ENCODE data around the gene CACNA2D4.

CACNA2D4 gene

DNA sequence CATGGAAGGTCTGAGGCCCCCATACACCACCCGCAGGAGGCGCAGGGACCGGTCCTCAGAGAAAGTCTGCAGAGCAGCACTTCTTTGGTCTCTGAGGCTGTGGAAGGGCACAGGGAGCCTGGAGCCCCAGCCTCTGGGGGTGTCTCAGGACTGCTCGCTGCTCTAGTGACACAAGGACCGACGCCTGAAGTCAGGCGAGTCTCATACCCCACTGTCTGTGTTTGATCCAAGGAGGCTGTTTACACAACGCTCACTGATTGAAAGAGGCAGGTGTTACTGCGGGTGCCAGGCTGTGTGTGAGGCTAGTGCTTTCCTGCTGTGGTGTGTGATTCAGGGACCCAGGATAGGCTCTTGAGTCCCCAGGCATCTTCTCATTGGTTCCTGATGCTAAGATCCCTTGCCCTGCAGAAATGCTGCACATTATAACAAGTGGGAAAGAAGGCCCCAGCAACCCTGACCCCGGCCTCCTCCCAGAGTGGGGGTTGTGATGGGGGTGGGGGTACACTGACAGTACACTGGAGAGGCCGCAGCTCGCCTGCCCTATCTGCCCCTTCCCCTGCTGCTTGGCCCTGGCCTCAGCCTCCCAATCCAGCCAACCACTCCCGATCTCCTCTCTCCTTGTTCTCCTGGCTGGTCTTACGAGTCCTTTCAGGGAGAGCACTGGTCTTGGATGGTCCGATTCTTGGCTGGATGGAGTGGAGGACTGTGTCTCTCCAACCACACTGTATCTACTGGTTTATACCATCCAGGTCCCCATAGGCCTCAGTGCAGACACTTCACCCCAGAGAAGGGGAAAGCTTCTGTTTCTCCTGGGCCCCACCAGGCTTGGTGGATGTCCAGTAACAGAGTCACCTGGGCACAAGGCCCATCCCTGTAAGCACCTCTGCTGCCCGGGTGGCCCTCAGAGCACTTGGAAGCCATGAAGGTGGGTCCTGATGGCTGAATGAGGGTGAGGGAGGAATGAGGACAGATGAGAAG lies 6.6 kb downstream of the CACNA2D4 start:
- TF ChIP-seq, protein P1, sequence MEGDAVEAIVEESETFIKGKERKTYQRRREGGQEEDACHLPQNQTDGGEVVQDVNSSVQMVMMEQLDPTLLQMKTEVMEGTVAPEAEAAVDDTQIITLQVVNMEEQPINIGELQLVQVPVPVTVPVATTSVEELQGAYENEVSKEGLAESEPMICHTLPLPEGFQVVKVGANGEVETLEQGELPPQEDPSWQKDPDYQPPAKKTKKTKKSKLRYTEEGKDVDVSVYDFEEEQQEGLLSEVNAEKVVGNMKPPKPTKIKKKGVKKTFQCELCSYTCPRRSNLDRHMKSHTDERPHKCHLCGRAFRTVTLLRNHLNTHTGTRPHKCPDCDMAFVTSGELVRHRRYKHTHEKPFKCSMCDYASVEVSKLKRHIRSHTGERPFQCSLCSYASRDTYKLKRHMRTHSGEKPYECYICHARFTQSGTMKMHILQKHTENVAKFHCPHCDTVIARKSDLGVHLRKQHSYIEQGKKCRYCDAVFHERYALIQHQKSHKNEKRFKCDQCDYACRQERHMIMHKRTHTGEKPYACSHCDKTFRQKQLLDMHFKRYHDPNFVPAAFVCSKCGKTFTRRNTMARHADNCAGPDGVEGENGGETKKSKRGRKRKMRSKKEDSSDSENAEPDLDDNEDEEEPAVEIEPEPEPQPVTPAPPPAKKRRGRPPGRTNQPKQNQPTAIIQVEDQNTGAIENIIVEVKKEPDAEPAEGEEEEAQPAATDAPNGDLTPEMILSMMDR (IDR thresholded peaks at IDR 0.05; ENCODE audit: control extremely low read depth, extremely low read depth, low read depth, missing control alignments), result no peak
- DNase-seq (ENCODE audit: extremely low spot score), result peak; percentile 11
- ChIA-PET POLR2A (no interaction called here), CTCF (interaction anchor here (1.5 kb wide), 1 partner anchor 16 kb away, joined by 3 read pairs; no protein-coding TSS in a partner anchor)

GRCh38 chr12:1910468-1910867 lies 8.0 kb downstream of the CACNA2D4 start:
- POLR2A ChIA-PET, result no interaction called here
- TF ChIP-seq, protein P1 (IDR thresholded peaks at IDR 0.05; ENCODE audit: control extremely low read depth, extremely low read depth, low read depth, missing control alignments), result no peak
- CTCF ChIA-PET, result no interaction called here
- DNase-seq (ENCODE audit: extremely low spot score), result no peak

DNA sequence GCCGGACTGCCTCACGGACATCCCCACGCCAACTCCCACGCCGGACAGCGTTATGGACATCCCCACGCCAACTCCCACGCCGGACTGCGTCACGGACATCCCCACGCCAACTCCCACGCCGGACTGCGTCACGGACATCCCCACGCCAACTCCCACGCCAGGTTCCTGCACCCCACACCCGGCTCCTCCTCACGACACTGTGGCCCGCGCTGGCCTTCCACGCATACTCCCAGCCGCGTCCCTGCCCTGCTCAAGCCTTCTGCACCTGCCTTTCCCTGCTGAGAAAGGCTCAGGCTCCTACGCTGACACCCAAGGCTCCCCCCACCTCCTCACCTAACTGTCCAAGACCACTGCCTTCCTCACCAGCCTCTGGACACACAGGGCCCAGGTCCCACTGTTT lies 9.7 kb downstream of the CACNA2D4 start:
- CTCF ChIA-PET, result no interaction called here
- peak; percentile 2 for DNase-seq (ENCODE audit: extremely low spot score)

GRCh38 chr12:1907652-1908611 lies 10.5 kb downstream of the CACNA2D4 start:
- ChIA-PET CTCF (no interaction called here), POLR2A (no interaction called here)
- TF ChIP-seq, protein P1 (IDR thresholded peaks at IDR 0.05; ENCODE audit: control extremely low read depth, extremely low read depth, low read depth, missing control alignments), result no peak
- DNase-seq (ENCODE audit: extremely low spot score), result peak; percentile 10

More for the DNA sequence above, 9.7 kb downstream of the CACNA2D4 start:
- TF ChIP-seq, protein P1 (IDR thresholded peaks at IDR 0.05; ENCODE audit: control extremely low read depth, extremely low read depth, low read depth, missing control alignments), result no peak
- POLR2A ChIA-PET, result no interaction called here

DNA sequence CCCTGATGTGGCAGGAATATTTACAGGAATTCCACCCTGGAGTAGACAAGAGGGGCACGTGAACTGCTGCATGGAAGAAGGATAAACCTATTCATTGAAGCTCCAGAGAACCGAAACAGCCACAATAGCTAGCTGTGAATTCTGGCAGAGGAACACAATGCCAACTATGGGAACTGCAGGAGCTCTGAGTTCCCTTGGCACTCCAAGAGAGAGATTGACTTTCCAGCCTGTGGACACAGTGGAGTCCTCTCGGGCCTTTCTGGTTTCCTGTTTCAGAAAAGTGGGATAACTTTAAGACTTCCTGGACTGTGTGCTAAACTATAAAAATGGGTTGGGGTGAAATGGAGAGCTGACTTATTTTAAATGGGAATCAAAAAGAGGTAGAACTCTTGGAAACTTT lies 11.9 kb downstream of the CACNA2D4 start:
- ChIA-PET POLR2A (no interaction called here), CTCF (no interaction called here)
- TF ChIP-seq, protein P1 (IDR thresholded peaks at IDR 0.05; ENCODE audit: control extremely low read depth, extremely low read depth, low read depth, missing control alignments), result no peak
- no peak for DNase-seq (ENCODE audit: extremely low spot score)

DNA sequence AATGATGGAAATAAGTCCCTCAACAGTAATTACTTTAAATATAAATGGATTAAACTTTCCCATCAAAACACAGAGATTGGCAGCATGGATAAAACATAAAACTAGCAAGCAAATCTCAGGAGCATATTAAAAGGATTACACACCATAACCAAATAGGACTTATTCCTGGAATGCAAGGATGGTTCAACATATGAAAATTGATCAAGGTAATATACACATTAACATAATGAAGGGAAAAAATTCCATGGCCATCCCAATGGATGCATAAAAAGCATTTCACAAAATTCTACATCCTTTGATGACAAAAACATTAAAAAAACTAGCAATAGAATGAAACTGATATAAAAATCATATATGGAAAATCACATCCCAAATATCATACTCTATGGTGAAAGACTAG lies 13.6 kb downstream of the CACNA2D4 start:
- ChIA-PET POLR2A (no interaction called here), CTCF (interaction anchor here (1.3 kb wide), 1 partner anchor 11 kb away, joined by 5 read pairs; no protein-coding TSS in a partner anchor)
- no peak for DNase-seq (ENCODE audit: extremely low spot score)
- TF ChIP-seq, protein P1 (IDR thresholded peaks at IDR 0.05; ENCODE audit: control extremely low read depth, extremely low read depth, low read depth, missing control alignments), result no peak
